HAP-1 (cell line): ENCODE results near the gene NADSYN1.
A peak's percentile ranks its signal among the peaks of the same experiment; 100 is the strongest.
"Not testable (repeated sequence)": the region's sequence is repeated elsewhere in the genome, so short reads cannot be mapped to it uniquely, and the experiment has no call there.

Source experiments
- DNase-seq, 2 experiments: peaks; one replicate each; pipeline ENCODE4 v3.0.0-alpha.2; 2016 to 2020; ENCODE audit warnings: low spot score in 2 of 2
- H3K27me3 ChIP-seq: fragments of 250-450 bp; sonication (Bioruptor Pico); 2 replicates; pipeline ENCODE4 v1.5.1; 2020; ENCODE audit warnings: low read depth, mild to moderate bottlenecking, moderate library complexity
- H3K36me3 ChIP-seq: fragments of 250-450 bp; sonication (Bioruptor Pico); replicated peaks from 2 replicates; pipeline ENCODE4 v1.5.1; 2020; ENCODE audit warnings: mild to moderate bottlenecking
- H3K4me1 ChIP-seq: fragments of 250-450 bp; sonication (Bioruptor Pico); 2 replicates; pipeline ENCODE4 v1.5.1; 2020; ENCODE audit warnings: mild to moderate bottlenecking
- H3K4me3 ChIP-seq: fragments of 250-450 bp; sonication (Bioruptor Pico); 2 replicates; pipeline ENCODE4 v1.5.1; 2020; ENCODE audit warnings: mild to moderate bottlenecking, moderate library complexity
- H3K9me3 ChIP-seq: fragments of 250-450 bp; sonication (Bioruptor Pico); 2 replicates; pipeline ENCODE4 v1.5.1; 2020; ENCODE audit warnings: mild to moderate bottlenecking, moderate library complexity
- in situ Hi-C: fragments of 300-500 bp; cut with MboI; formaldehyde crosslinking; loops from 3 replicates; pipeline ENCODE4 v1.14.3; 2020; ENCODE audit warnings: low sequenced_read_pairs, inconsistent platforms, mixed read lengths

The NADSYN1 gene

DNA sequence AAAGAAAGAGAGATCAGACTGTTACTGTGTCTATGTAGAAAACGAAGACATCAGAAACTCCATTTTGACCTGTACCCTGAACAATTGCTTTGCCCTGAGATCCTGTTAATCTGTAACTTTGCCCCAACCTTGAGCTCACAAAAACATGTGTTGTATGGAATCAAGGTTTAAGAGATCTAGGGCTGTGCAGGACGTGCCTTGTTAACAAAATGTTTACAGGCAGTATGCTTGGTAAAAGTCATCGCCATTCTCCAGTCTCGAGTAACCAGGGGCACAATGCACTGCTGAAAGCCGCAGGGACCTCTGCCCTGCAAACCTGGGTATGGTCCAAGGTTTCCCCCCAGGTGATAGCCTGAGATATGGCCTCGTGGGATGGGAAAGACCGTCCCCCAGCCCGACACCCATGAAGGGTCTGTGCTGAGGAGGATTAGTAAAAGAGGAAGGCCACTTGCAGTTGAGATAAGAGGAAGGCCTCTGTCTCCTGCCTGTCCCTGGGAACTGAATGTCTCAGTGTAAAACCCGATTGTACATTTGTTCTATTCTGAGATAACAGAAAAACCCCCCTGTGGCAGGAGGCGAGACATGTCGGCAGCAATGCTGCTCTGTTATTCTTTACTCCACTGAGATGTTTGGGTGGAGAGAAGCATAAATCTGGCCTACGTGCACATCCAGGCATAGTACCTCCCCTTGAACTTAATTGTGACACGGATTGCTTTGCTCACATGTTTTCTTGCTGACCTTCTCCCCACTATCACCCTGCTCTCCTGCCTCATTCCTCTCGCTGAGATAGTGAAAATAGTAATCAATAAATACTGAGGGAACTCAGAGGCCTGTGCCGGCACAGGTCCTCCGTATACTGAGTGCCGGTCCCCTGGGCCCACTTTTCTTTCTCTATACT is 82.0 kb downstream of the NADSYN1 start:
- H3K36me3 ChIP-seq, H3K4me1 ChIP-seq, H3K4me3 ChIP-seq, H3K9me3 ChIP-seq, H3K27me3 ChIP-seq, in situ Hi-C loops, DNase-seq: not testable (repeated sequence)

DNA sequence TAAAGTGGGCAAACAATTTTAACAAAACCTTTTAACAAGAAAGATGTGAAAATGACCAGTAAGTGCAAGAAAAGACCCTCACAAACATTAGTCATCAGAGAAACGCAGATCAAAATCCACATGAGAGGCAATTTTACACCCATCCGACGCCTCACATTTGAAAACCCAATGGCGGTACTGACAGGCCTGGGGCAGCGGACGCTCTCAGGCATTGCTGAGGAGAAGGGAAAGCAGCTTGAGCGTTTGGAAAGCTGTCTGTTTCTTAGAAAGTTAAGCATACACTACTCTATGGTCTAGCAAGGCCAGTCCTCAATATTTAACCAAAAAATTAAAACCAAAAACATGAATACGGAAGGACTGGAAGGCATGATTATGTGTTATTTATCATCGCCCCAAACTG is 82.8 kb downstream of the NADSYN1 start:
- in situ Hi-C loops = no loop called here
- DNase-seq = no peak
- H3K4me1 ChIP-seq = no peaks in the 10 kb centered on the region
- no peaks in the 10 kb centered on the region for H3K27me3 ChIP-seq
- no peaks in the 10 kb centered on the region for H3K36me3 ChIP-seq
- H3K4me3 ChIP-seq = no peak overlapping the region
- H3K9me3 ChIP-seq = no peaks in the 10 kb centered on the region

DNA sequence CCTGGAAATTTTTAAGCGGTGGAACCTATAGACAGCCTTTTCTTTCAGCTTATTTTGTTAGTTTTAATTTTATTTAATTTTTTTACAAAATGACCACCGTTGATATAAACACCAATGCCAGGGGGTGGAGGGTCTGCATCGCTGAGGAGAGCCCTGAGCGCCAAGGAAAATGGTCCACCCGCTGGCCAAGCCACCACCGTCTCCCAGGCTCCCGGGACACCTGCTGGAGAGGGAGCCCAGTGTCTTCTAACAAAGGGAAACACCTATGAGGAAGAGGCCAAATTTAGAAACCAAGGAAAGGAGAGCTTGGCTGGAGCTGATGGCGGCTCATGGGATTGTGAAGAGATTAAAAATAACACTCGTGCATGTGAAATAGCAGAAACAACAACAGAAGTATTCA is 84.5 kb downstream of the NADSYN1 start:
- H3K36me3 ChIP-seq = no peaks in the 10 kb centered on the region
- in situ Hi-C loops = no loop called here
- no peak overlapping the region for H3K4me3 ChIP-seq
- H3K4me1 ChIP-seq = no peaks in the 10 kb centered on the region
- no peaks in the 10 kb centered on the region for H3K9me3 ChIP-seq
- no peak for DNase-seq
- no peaks in the 10 kb centered on the region for H3K27me3 ChIP-seq

DNA sequence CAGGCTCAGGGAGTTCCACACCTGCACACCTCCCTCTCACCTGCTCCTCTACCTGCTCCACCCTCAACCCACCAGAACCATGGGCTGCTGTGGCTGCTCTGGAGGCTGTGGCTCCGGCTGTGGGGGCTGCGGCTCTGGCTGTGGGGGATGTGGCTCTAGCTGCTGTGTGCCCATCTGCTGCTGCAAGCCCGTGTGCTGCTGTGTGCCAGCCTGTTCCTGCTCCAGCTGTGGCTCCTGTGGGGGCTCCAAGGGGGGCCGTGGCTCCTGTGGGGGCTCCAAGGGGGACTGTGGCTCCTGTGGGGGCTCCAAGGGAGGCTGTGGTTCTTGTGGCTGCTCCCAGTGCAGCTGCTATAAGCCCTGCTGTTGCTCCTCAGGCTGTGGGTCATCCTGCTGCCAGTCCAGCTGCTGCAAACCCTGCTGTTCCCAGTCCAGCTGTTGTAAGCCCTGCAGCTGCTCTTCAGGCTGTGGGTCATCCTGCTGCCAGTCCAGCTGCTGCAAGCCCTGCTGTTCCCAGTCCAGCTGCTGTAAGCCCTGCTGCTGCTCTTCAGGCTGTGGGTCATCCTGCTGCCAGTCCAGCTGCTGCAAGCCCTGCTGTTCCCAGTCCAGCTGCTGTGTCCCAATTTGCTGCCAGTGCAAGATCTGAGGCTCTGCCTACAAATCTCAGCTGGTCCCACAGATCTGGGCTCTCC is 85.1 kb downstream of the NADSYN1 start, which contains the start of gene KRTAP5-8:
Gene KRTAP5-8 (plus strand): TSS at position 49 of the 689 bp plus-strand sequence. CDS start 31 bp downstream, at position 80.
- DNase-seq, H3K36me3 ChIP-seq, H3K4me3 ChIP-seq, H3K4me1 ChIP-seq, in situ Hi-C loops, H3K27me3 ChIP-seq, H3K9me3 ChIP-seq: not testable (repeated sequence)

DNA sequence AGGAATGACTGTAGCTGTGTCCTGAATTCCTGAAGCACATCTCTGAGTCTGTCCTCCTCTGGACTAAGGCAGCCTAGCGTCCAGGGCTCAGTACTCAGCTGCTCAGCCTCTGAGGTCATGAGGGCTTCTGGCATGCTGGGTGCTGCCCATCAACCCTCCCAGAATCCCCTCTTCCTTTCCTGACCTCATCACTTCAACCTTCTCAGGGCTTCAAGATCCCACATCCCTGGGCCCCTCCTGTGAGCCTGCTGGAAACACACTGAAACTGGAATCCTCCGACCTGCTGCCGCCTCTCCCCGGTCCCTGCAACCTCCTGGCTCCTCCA is 85.6 kb downstream of the NADSYN1 start:
- no peak for DNase-seq
- in situ Hi-C loops = no loop called here
- H3K27me3 ChIP-seq = no peaks in the 10 kb centered on the region

DNA sequence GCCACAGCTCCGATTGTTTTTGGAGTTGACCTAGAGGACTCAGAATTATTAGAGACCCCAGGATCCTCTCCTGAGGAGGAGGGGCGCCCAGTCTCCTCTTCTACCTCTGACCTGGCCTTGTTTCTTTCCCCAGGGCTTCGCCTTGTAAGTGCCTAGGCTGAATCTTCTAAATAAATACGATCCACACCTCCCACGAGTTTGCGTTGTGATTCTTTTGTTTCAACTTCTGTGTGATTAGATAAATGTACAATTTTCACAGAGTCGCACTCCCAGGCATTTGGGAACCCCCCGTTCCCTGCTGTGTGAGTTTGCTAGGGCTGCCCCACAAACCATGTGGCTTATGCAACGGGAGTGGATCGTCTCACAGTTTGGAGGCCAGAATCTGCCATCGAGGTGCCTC is 86.0 kb downstream of the NADSYN1 start:
- DNase-seq = no peak
- no peaks in the 10 kb centered on the region for H3K36me3 ChIP-seq
- H3K4me3 ChIP-seq = no peak overlapping the region
- H3K27me3 ChIP-seq = no peaks in the 10 kb centered on the region
- H3K9me3 ChIP-seq = no peaks in the 10 kb centered on the region
- in situ Hi-C loops = no loop called here
- H3K4me1 ChIP-seq = no peaks in the 10 kb centered on the region

More for the DNA sequence above, 85.6 kb downstream of the NADSYN1 start:
- H3K9me3 ChIP-seq = no peaks in the 10 kb centered on the region
- no peaks in the 10 kb centered on the region for H3K36me3 ChIP-seq
- no peaks in the 10 kb centered on the region for H3K4me1 ChIP-seq
- H3K4me3 ChIP-seq = no peak overlapping the region

DNA sequence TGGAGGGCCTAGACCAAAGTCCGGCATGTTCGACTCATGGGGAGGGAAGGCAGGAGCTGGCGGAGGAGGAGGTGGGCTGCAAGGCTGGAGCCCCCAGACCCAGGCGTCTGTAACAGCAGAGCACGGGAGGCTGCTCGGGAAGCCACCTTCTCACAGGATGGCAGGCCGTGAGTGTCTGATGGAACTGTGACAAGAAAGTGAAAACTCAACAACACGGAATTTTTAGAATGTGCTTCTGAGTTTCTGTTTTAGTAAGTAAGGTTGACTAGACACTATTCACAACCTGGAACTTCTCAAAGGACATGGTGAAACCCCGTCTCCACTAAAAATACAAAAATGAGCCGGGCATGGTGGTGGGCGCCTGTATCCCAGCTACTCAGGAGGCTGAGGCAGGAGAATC is 87.0 kb downstream of the NADSYN1 start:
- H3K36me3 ChIP-seq, H3K4me3 ChIP-seq, H3K4me1 ChIP-seq, in situ Hi-C loops, DNase-seq, H3K9me3 ChIP-seq, H3K27me3 ChIP-seq: not testable (repeated sequence)

DNA sequence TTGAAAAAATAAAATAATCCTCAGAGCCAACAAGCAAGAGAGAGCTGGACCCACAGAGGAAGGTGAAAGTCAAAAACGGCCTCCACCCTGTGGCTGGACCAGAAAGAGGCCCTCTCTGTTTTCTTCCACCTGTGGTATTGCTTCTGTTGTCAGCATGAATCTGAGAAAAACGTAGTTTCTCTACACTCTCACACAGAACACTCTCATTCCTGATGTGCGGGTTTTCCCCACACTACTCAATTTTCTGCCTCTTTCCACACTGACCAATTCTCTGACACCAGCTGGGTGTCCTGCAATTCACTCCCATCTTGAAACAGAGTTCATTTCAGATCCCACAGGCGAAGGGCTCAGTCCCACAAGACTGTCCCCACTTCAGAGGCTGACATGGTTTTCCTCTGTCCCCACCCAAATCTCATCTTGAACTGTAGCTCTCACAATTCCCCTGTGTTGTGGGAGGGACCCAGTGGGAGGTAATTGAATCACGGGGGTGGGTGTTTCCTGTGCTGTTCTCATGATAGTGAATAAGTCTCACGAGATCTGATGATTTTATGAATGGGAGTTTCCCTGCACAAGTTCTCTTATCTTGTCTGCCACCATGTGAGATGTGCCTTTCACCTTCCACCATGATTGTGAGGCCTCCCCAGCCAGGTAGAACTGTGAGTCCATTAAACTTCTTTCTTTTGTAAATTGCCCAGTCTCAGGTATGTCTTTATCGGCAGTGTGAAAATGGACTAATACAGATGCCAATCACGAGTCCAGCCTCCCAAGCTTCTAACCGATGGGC is 87.7 kb downstream of the NADSYN1 start:
- H3K4me1 ChIP-seq, H3K36me3 ChIP-seq, H3K27me3 ChIP-seq, DNase-seq, in situ Hi-C loops, H3K9me3 ChIP-seq, H3K4me3 ChIP-seq: not testable (repeated sequence)

DNA sequence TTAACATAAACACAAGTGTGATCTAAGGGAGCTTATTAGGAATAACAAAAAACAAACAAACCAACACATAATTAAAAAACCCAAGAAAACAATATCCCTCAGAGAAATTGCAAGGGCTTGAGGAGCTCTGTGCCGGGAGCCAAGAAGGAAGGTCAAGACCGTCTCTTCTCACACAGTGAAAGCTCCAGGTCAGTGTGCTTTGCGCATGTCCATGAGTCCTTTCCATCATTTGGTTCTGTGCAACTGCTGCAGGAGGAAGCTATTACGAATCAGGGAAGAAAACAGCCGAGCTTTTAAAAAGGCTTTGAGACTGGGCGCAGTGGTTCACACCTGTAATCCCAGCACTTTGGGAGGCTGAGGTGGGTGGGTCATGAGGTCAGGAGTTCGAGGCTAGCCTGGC is 89.4 kb downstream of the NADSYN1 start:
- H3K4me3 ChIP-seq = no peak overlapping the region
- H3K36me3 ChIP-seq = no peaks in the 10 kb centered on the region
- no peaks in the 10 kb centered on the region for H3K4me1 ChIP-seq
- H3K27me3 ChIP-seq = no peaks in the 10 kb centered on the region
- in situ Hi-C loops = no loop called here
- no peak for DNase-seq
- H3K9me3 ChIP-seq = no peaks in the 10 kb centered on the region

DNA sequence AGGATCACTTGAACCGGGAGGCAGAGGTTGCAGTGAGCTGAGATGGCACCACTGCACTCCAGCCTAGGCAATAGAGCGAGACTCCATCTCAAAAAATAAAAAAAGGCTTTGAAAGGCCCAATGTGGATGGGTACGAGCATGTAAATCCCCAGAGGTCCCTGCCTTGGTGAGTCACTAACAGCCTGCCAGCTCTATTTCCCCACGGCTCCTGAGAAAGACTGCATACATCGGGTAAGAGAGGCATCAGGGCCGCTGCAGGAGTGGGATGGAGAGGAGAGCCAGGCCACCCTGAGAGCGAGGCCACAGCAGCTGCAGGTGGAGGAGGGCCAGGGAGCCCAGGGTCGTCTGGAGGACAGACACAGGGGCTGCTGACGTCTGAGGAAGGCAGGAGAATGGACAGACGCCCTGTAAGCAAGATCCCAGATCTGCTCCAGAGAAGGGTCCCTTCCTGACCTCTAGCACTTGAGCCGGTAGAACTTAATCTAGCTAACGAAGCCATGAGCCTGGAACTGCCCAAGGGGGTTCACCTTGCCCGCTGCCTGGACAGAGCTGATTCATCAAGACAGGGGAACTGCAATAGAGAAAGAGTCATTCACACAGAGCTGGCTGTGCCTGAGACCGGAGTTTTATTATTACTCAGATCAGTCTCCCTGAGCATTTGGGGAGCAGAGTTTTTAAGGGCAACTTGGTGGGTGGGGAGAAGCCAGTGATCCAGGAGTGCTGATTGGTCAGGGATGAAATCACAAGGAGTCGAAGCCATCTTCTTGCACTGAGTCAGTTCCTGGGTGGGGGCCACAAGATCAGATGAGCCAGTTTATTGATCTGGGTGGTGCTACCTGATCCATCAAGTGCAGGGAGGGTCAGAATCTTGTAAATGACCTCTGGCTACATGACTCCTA is 90.1 kb downstream of the NADSYN1 start:
- no peaks in the 10 kb centered on the region for H3K9me3 ChIP-seq
- in situ Hi-C loops = no loop called here
- H3K4me1 ChIP-seq = no peaks in the 10 kb centered on the region
- H3K4me3 ChIP-seq = no peak overlapping the region
- no peaks in the 10 kb centered on the region for H3K27me3 ChIP-seq
- DNase-seq = no peak
- H3K36me3 ChIP-seq = no peaks in the 10 kb centered on the region

DNA sequence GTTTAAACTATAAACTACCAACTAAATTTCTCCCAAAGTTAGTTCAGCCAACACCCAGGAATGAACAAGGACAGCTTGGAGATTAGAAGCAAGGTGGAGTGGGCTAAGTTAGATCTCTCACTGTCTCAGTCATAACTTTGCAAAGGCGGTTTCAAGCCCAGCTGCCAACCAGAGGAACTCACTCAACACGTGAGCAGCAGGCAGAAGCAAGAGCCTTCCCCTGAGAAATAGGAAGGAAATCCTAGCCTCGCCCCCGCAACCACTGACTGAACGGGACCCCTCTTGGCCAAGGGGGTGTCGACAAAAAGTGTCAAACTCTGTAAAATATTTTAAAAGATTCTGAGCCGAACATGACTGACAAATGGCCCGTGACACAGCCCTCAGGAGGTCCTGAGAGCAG is 90.9 kb downstream of the NADSYN1 start:
- no peaks in the 10 kb centered on the region for H3K4me1 ChIP-seq
- H3K9me3 ChIP-seq = no peaks in the 10 kb centered on the region
- H3K27me3 ChIP-seq = no peaks in the 10 kb centered on the region
- DNase-seq = no peak
- in situ Hi-C loops = no loop called here
- H3K4me3 ChIP-seq = no peak overlapping the region
- no peaks in the 10 kb centered on the region for H3K36me3 ChIP-seq

DNA sequence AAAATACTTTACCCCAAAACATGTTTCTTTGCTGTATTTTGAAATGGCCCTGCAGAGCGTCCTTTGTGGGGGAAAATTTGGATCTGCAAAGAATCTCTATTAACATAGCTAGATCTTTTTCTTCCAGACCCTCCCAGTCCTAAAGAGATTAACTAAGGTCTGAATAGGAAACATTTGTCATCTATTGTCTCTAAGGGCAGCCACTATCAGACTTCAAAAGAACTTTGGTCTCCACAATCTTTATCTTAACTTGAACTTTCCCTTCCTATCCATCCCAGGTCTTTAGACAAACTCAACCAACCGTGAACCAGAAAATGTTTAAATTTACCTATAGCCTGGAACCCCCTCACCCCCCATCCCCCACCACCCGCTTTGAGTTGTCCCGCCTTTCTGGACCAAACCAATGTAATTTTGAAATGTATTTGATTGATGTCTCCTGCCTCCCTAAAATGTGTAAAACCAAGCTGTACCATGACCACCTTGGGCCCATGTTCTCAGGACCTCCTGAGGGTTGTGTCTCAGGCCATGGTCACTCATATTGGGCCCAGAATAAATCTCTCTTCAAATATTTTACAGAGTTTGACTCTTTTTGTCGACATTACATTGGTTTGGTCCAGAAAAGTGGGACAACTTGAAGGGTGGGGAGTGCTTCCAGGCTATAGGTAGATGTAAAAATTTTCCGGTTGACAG is 91.7 kb downstream of the NADSYN1 start:
- in situ Hi-C loops = no loop called here
- Histone ChIP-seq H3K36me3 (no peaks in the 10 kb centered on the region), H3K4me1 (no peaks in the 10 kb centered on the region), H3K4me3 (no peak overlapping the region), H3K27me3 (no peaks in the 10 kb centered on the region), H3K9me3 (no peaks in the 10 kb centered on the region)
- peak in 1 of 2 experiments; percentile 13 for DNase-seq
